ENCODE data around the gene SAMD9L. TPM values are rescaled to one million over a fixed set of nuclear protein-coding genes. Genes with fewer than 3 reads are reported as not detected.
A peak's percentile ranks its signal among the peaks of the same experiment; 100 is the strongest.
"Not testable (repeated sequence)": the region's sequence is repeated elsewhere in the genome, so short reads cannot be mapped to it uniquely, and the experiment has no call there.

SAMD9L gene
- total and polyA plus RNA-seq, 9 donors: 4.8 to 11.8 (median 5.5) TPM

DNA sequence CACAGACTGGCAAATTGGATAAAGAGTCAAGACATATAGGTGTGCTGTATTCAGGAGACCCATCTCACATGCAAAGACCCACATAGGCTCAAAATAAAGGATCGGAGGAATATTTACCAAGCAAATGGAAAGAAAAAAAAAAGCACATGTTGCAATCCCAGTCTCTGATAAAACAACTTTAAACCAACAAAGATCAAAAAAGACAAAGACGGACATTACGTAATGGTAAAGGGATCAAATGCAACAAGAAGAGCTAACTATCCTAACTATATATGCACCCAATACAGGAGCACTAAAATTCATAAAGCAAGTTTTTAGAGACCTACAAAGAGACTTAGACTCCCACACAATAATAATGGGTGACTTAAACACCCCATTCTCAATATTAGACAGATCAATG lies 24.7 kb downstream of the SAMD9L start:
- H3K27me3 ChIP-seq (ENCODE audit: control insufficient read depth, insufficient read depth, low read length); H3K4me3 ChIP-seq (ENCODE audit: low read length); H3K27ac ChIP-seq (ENCODE audit: low read length); DNase-seq; H3K4me1 ChIP-seq (ENCODE audit: control insufficient read depth, insufficient read depth, low read length); H3K36me3 ChIP-seq (ENCODE audit: control insufficient read depth, insufficient read depth, low read length): not testable (repeated sequence)
- H3K9me3 ChIP-seq (replicated peaks; ENCODE audit: control insufficient read depth, low read depth, low read length): peaks cover 12% of the 10 kb centered on the region
- WGBS (ENCODE audit: insufficient coverage): no CpG with 5 or more reads among the region's 3 CpGs

DNA sequence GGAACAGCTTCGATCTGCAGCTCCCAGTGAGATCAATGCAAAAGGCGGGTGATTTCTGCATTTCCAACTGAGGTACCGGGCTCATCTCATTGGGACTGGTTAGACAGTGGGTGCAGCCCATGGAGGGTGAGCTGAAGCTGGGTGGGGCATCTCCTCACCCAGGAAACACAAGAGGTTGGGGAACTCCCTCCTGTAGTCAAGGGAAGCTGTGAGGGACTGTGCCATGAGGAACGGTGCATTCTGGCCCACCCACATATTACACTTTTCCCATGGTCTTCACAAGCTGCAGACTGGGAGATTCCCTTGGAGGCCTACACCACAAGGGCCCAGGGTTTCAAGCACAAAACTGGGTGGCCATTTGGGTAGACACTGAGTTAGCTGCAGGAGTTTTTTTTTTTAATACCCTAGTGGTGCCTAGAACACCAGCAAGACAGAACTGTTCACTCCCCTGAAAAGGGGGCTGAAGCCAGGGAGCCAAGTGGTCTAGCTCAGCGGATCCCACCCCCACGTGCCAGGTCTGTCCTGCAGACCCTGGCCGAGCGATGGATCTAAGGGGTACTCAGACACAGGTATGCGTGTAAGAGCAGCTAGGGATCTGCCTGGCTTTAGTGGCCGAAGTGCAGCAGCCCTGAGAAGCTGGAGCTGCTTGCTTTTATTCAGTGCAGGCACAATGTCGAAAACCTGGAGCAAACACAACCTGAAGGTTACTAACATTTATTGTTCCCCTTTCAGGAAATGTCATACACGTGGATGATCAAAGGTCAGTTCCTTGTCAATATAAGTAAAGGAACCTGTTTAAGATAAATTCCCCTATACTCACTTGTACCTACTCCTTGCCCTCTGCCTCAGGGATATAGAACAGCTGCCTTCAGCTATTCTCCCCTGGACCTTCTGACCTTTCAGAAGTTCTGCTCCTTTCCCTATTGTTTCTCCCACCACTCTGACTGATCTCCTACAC lies 27.3 kb downstream of the SAMD9L start:
- Histone ChIP-seq H3K4me1 (ENCODE audit: control insufficient read depth, insufficient read depth, low read length) (peaks cover 4% of the 10 kb centered on the region), H3K4me3 (ENCODE audit: low read length) (no peak overlapping the region), H3K27ac (ENCODE audit: low read length) (no peak overlapping the region), H3K36me3 (ENCODE audit: control insufficient read depth, insufficient read depth, low read length) (no peaks in the 10 kb centered on the region), H3K9me3 (replicated peaks; ENCODE audit: control insufficient read depth, low read depth, low read length) (peaks cover 6% of the 10 kb centered on the region), H3K27me3 (ENCODE audit: control insufficient read depth, insufficient read depth, low read length) (no peaks in the 10 kb centered on the region)
- 98% methylated on average over 8 of the region's 12 CpGs for WGBS (ENCODE audit: insufficient coverage)
- no peak for DNase-seq

DNA sequence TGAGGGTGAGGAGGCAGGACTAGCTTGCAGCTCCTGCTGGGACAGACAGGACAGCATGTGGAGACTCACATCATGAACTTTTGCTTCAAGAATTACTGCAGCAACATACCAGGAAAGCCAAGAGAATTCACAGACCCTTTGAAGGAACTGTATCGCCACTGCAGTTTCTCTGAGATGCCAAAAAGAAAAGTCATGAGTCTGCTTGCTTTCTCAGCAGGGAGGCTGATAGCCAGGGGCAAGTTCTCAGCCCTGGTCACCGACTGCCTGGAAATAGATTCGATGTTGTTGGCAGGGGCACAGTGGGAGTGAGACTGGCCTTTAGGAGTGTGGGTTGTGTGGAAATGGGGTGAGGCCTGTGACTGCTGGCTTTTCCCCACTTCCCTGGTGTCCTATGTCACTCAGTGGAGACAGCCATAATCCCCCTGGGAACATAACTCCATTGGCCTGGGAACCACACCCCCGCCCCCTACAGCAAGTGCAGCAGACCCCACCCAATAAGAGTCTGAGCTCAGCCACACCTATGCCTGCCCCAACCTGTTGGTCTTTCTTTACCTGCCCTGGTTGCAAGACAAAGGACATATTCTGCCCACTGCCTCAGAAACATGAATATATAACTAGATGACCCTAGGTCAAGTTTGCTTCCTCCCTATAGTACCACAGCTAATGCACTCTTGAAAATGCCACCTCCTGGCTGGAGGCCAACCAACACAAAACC lies 28.8 kb downstream of the SAMD9L start:
- H3K27me3 ChIP-seq (ENCODE audit: control insufficient read depth, insufficient read depth, low read length): no peaks in the 10 kb centered on the region
- WGBS (ENCODE audit: insufficient coverage): 94% methylated on average over 4 of the region's 4 CpGs
- peaks cover 4% of the 10 kb centered on the region for H3K4me1 ChIP-seq (ENCODE audit: control insufficient read depth, insufficient read depth, low read length)
- DNase-seq: no peak
- peaks cover 8% of the 10 kb centered on the region for H3K9me3 ChIP-seq (replicated peaks; ENCODE audit: control insufficient read depth, low read depth, low read length)
- H3K36me3 ChIP-seq (ENCODE audit: control insufficient read depth, insufficient read depth, low read length): no peaks in the 10 kb centered on the region
- H3K4me3 ChIP-seq (ENCODE audit: low read length): no peak overlapping the region
- H3K27ac ChIP-seq (ENCODE audit: low read length): no peak overlapping the region

DNA sequence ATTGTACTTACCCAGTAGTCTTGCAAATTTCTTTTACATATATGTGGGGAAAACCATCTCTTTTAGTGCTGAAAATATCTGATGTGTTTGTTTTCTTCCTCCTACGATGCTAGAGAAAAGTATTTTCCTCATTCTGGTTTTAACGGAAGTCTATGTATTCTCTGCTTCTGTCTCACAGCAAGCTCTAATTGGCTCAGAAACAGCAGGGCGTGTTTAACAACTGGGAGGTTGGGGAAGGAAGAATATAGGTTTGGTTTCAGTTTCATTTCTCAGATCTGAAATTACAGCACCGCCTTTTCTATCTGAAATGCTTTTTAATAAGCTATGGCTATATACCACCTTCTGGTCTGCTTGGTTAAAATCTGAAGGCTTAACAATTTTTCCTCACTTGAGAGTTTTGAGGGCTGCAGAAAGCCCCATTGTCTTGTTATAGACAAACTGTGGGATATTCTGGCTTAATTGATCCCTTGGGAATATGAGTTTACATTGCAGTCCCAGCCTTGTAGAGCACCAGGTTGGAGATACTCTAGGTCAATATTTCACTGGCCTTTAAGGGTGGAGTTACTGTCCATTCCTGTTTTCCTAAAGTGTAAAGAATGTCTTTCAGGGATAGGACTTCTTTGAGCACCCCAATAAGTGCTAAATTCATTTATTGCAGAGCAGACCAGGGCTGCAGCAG lies 30.2 kb downstream of the SAMD9L start, which contains the start of gene SAMD9:
Gene SAMD9 (minus strand): TSS at position 128 of the 679 bp plus-strand sequence. CDS start 11,882 bp downstream, outside the sequence.
- peaks cover 4% of the 10 kb centered on the region for H3K4me1 ChIP-seq (ENCODE audit: control insufficient read depth, insufficient read depth, low read length)
- H3K4me3 ChIP-seq (ENCODE audit: low read length): peak within 1 kb of the TSS; percentile 48
- no peaks in the 10 kb centered on the region for H3K36me3 ChIP-seq (ENCODE audit: control insufficient read depth, insufficient read depth, low read length)
- peaks cover 10% of the 10 kb centered on the region for H3K9me3 ChIP-seq (replicated peaks; ENCODE audit: control insufficient read depth, low read depth, low read length)
- H3K27me3 ChIP-seq (ENCODE audit: control insufficient read depth, insufficient read depth, low read length): no peaks in the 10 kb centered on the region
- no CpG with 5 or more reads among the region's 4 CpGs for WGBS (ENCODE audit: insufficient coverage)
- peak; percentile 97 for DNase-seq
- H3K27ac ChIP-seq (ENCODE audit: low read length): peak within 1 kb of the TSS; percentile 86

DNA sequence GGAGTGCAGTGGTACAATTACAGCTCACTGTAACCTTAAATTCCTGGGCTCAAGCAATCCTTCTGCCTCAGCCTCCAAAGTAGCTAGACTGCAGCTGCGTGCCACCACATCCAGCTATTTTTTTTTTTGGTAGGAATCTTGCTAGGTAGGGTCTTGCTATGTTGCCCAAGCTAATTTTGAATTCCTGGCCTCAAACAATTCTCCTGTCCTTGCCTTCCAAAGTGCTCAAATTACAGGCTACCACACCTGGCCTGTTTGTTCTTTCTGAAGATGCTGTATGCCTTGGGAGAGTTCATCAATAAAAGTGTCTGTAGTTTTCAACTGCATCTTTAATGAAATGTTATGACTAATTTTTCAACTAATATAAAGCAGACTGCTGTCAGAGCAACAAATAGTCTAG lies 30.9 kb downstream of the SAMD9L start:
- peaks cover 4% of the 10 kb centered on the region for H3K4me1 ChIP-seq (ENCODE audit: control insufficient read depth, insufficient read depth, low read length)
- WGBS (ENCODE audit: insufficient coverage): no CpG with 5 or more reads among the region's 1 CpG
- peak overlapping the region; percentile 48 for H3K4me3 ChIP-seq (ENCODE audit: low read length)
- no peaks in the 10 kb centered on the region for H3K36me3 ChIP-seq (ENCODE audit: control insufficient read depth, insufficient read depth, low read length)
- peak overlapping the region; percentile 86 for H3K27ac ChIP-seq (ENCODE audit: low read length)
- peaks cover 10% of the 10 kb centered on the region for H3K9me3 ChIP-seq (replicated peaks; ENCODE audit: control insufficient read depth, low read depth, low read length)
- H3K27me3 ChIP-seq (ENCODE audit: control insufficient read depth, insufficient read depth, low read length): no peaks in the 10 kb centered on the region
- no peak for DNase-seq

DNA sequence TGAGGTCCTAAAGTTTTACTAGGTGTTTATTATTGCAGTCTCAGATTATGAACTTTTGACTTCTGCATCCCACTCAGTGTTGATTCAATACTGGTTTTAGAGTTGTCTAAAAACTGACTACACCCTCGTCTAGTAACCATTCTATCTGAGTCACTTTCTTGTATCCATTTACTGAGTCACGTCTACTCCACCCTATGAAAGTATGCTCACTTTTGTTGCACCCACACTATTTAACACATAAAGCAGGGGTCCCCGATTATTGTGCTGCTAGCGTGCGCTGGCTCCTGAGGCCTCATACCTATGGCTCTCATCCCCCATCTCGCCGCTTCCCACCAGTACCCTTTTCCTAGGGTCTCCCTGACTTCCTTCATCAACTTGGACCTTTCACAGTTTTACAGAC lies 32.4 kb downstream of the SAMD9L start:
- Histone ChIP-seq H3K27me3 (ENCODE audit: control insufficient read depth, insufficient read depth, low read length) (no peaks in the 10 kb centered on the region), H3K4me1 (ENCODE audit: control insufficient read depth, insufficient read depth, low read length) (peaks cover 4% of the 10 kb centered on the region), H3K4me3 (ENCODE audit: low read length) (no peak overlapping the region), H3K9me3 (replicated peaks; ENCODE audit: control insufficient read depth, low read depth, low read length) (peaks cover 5% of the 10 kb centered on the region), H3K27ac (ENCODE audit: low read length) (no peak overlapping the region), H3K36me3 (ENCODE audit: control insufficient read depth, insufficient read depth, low read length) (no peaks in the 10 kb centered on the region)
- WGBS (ENCODE audit: insufficient coverage): 84% methylated on average over 5 of the region's 7 CpGs
- no peak for DNase-seq

DNA sequence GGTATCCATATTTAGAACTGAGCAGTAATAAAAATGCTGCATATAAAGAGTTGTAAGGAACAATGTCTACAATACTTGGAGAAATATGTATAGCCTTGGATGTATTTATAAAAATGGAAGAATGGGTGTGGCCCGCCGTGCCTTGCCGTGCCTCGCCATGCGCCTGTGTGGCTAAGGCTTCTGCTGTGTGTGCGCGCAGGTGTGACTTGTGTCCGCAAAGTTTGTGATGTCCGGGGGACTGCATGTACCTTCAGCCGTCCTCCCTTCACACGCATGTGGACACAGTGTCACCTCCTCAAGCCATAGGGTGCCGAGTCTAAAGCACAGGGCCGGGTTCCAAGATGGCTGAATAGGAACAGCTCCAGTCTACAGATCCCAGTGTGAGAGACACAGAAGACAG lies 40.2 kb downstream of the SAMD9L start:
- H3K9me3 ChIP-seq (replicated peaks; ENCODE audit: control insufficient read depth, low read depth, low read length): peaks cover 46% of the 10 kb centered on the region
- peaks cover 21% of the 10 kb centered on the region for H3K36me3 ChIP-seq (ENCODE audit: control insufficient read depth, insufficient read depth, low read length)
- 93% methylated on average over 13 of the region's 13 CpGs for WGBS (ENCODE audit: insufficient coverage)
- no peak for DNase-seq
- H3K27ac ChIP-seq (ENCODE audit: low read length): no peak overlapping the region
- H3K27me3 ChIP-seq (ENCODE audit: control insufficient read depth, insufficient read depth, low read length): no peaks in the 10 kb centered on the region
- H3K4me1 ChIP-seq (ENCODE audit: control insufficient read depth, insufficient read depth, low read length): no peaks in the 10 kb centered on the region
- H3K4me3 ChIP-seq (ENCODE audit: low read length): no peak overlapping the region

DNA sequence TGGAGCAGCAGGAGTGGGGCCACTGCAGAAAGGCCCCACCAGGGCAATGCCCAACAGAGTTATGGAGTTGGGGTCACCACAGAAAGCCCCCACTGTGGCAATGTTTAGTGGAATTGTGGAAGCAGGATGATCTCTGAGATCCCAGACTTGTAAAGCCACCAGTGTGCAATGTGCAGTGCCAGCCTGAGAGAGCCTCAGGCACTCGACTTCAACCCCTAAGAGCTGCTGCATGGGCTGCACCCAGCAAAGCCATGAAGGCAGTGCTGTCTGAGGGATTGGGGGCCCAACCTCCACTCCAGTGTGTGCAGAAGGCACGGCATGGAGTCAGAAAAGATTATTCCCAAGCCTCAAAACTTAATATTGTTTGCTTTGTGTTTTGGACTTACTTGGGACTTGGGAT lies 50.8 kb downstream of the SAMD9L start:
- WGBS (ENCODE audit: insufficient coverage): 100% methylated on average over 1 of the region's 2 CpGs
- no peaks in the 10 kb centered on the region for H3K36me3 ChIP-seq (ENCODE audit: control insufficient read depth, insufficient read depth, low read length)
- H3K9me3 ChIP-seq (replicated peaks; ENCODE audit: control insufficient read depth, low read depth, low read length): peaks cover 19% of the 10 kb centered on the region
- H3K4me3 ChIP-seq (ENCODE audit: low read length): no peak overlapping the region
- H3K27me3 ChIP-seq (ENCODE audit: control insufficient read depth, insufficient read depth, low read length): peaks cover 6% of the 10 kb centered on the region
- no peak overlapping the region for H3K27ac ChIP-seq (ENCODE audit: low read length)
- no peaks in the 10 kb centered on the region for H3K4me1 ChIP-seq (ENCODE audit: control insufficient read depth, insufficient read depth, low read length)
- DNase-seq: no peak

DNA sequence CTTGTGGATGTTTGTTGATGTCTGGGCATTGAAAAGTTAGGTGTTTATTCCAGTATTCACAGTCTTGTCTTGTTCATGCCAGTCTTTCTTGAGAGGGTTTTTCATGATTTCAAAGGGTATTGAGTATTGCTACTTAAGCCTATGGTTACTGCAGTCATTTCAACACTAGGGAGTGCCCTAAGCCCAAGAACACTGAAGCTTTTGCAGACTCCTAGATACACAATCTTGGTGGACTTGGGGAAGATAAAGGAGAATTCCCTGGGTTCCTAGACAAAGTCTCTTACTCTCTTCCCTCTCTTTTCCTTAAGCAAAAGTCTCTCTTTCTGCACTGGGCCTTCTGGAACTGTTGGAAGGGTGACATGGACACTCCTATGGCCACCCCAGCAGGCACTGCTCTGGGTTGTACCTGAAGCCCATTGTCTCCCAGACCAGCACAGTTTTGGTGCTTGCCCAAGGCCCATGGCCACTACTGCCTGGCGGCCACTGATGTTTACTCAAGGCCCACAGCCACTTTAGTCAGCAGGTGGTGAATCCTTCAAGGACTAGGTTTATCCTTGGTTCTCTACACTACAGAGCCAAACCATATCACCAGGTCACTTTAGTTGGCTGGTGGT lies 55.3 kb downstream of the SAMD9L start:
- Histone ChIP-seq H3K4me3 (ENCODE audit: low read length) (no peak overlapping the region), H3K27me3 (ENCODE audit: control insufficient read depth, insufficient read depth, low read length) (peaks cover 3% of the 10 kb centered on the region), H3K9me3 (replicated peaks; ENCODE audit: control insufficient read depth, low read depth, low read length) (no peaks in the 10 kb centered on the region), H3K27ac (ENCODE audit: low read length) (no peak overlapping the region), H3K36me3 (ENCODE audit: control insufficient read depth, insufficient read depth, low read length) (no peaks in the 10 kb centered on the region), H3K4me1 (ENCODE audit: control insufficient read depth, insufficient read depth, low read length) (no peaks in the 10 kb centered on the region)
- WGBS (ENCODE audit: insufficient coverage): no CpG with 5 or more reads among the region's 1 CpG
- peak; percentile 4 for DNase-seq
